ENCODE results near the gene MEF2C. TPM values are rescaled to one million over a fixed set of nuclear protein-coding genes. Genes with fewer than 3 reads are reported as not detected.

The MEF2C gene
- total RNA-seq, 5 donors from 2014 or later (not counting 1 experiment from before 2014, with no cell fraction given): 2.5 to 9.4 (median 4.4) TPM

DNA sequence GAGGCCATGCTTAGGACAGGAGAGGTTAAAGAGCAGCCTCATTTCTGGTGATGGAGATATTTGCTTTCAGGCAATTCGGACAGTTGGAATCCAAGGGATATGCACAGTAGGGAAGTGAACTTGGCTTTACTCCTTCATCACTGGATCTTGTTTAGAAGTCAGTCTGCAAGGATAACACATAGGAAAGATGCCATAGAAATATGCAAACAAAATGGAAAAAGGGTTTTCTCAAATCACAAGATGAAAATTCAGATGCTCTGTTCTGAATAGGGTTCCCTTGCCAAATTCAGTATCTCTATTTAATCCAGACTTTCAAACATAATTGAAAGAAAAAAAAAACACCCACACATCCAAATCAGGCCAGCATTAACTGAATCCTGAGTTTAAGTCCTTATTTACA is 166.9 kb downstream of the MEF2C start:
- no peak overlapping the region for H3K4me3 Mint-ChIP-seq
- ChIA-PET POLR2A (no interaction called here), CTCF (no interaction called here)
- Histone ChIP-seq H3K27me3 (replicated peaks in 1 of 2; ENCODE audit: control insufficient read depth in 2 of 2, extremely low read depth in 1 of 2, insufficient read depth in 2 of 2, low read length in 1 of 2) (peaks cover 0 to 2% of the 10 kb centered on the region in 2 experiments), H3K9me3 (no peaks in the 10 kb centered on the region), H3K27ac (ENCODE audit: low read length) (no peak overlapping the region), H3K4me1 (ENCODE audit: control insufficient read depth in 1 of 2, extremely low read depth in 1 of 2, insufficient read depth in 2 of 2, low read length in 2 of 2) (no peaks in the 10 kb centered on the region), H3K36me3 (ENCODE audit: control insufficient read depth in 2 of 2, extremely low read depth in 1 of 2, insufficient read depth in 1 of 2, low read length in 1 of 2) (no peaks in the 10 kb centered on the region), H3K4me3 (ENCODE audit: control insufficient read depth in 1 of 2, extremely low read depth in 1 of 2, low read length in 1 of 2) (no peak overlapping the region)
- H3K36me3 Mint-ChIP-seq: no peaks in the 10 kb centered on the region
- no peak overlapping the region for H3K27ac Mint-ChIP-seq
- DNase-seq (no peak), ATAC-seq (replicated peaks in 1 of 4) (no peak)
- H3K27me3 Mint-ChIP-seq: peaks cover 10 to 18% of the 10 kb centered on the region in 2 donors
- no peaks in the 10 kb centered on the region for H3K4me1 Mint-ChIP-seq
- WGBS (ENCODE audit: insufficient coverage): 100% methylated on average over 1 of the region's 1 CpG
- no peaks in the 10 kb centered on the region for H3K9me3 Mint-ChIP-seq

- WGBS (ENCODE audit: insufficient coverage): 80% methylated on average over 1 of the region's 3 CpGs
- CTCF ChIA-PET: no interaction called here
- H3K36me3 ChIP-seq (ENCODE audit: control insufficient read depth in 2 of 2, extremely low read depth in 1 of 2, insufficient read depth in 1 of 2, low read length in 1 of 2): no peaks in the 10 kb centered on the region
- ATAC-seq (replicated peaks in 1 of 4) (no peak), DNase-seq (no peak)
- Mint-ChIP-seq H3K27ac (no peak overlapping the region), H3K36me3 (no peaks in the 10 kb centered on the region), H3K27me3 (peaks cover 13 to 21% of the 10 kb centered on the region in 2 donors), H3K4me3 (no peak overlapping the region), H3K4me1 (no peaks in the 10 kb centered on the region), H3K9me3 (no peaks in the 10 kb centered on the region)
- H3K4me3 ChIP-seq (ENCODE audit: control insufficient read depth in 1 of 2, extremely low read depth in 1 of 2, low read length in 1 of 2): no peak overlapping the region
- POLR2A ChIA-PET: no interaction called here
- no peaks in the 10 kb centered on the region for H3K9me3 ChIP-seq
- no peaks in the 10 kb centered on the region for H3K4me1 ChIP-seq (ENCODE audit: control insufficient read depth in 1 of 2, extremely low read depth in 1 of 2, insufficient read depth in 2 of 2, low read length in 2 of 2)
- H3K27me3 ChIP-seq (replicated peaks in 1 of 2; ENCODE audit: control insufficient read depth in 2 of 2, extremely low read depth in 1 of 2, insufficient read depth in 2 of 2, low read length in 1 of 2): peaks cover 0 to 2% of the 10 kb centered on the region in 2 experiments
- no peak overlapping the region for H3K27ac ChIP-seq (ENCODE audit: low read length)
These were observed 167.5 kb downstream of the MEF2C start for GRCh38 chr5:88715503-88715902.

DNA sequence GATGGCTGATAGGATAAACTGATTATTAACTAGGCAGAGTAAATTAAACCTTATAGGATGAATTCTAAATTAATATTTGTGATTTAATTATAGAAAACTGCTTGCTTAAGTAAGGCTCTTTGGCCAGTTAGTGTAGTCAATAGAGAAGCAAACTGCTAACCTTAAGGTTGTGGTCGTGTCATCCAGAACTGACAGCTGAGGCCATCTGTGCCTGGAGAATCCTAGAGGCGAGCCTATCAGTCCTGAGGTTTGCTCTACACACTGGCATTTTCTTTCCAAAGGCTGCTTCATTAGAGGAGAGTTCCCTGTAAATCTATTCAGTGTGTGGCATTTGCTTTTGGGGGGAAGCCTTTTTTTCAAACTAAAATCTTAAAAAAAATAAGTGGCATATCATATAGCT is 169.2 kb downstream of the MEF2C start:
- H3K4me1 ChIP-seq (ENCODE audit: control insufficient read depth in 1 of 2, extremely low read depth in 1 of 2, insufficient read depth in 2 of 2, low read length in 2 of 2): no peaks in the 10 kb centered on the region
- Mint-ChIP-seq H3K4me1 (no peaks in the 10 kb centered on the region), H3K36me3 (no peaks in the 10 kb centered on the region), H3K27ac (no peak overlapping the region), H3K4me3 (no peak overlapping the region), H3K9me3 (no peaks in the 10 kb centered on the region), H3K27me3 (peaks cover 17% of the 10 kb centered on the region in 2 donors)
- CTCF ChIA-PET: interaction anchor here (0.6 kb wide), 2 partner anchors 897 to 1757 kb away, joined by 3 read pairs; no protein-coding TSS in a partner anchor
- 54% methylated on average over 2 of the region's 2 CpGs for WGBS (ENCODE audit: insufficient coverage)
- no peak overlapping the region for H3K27ac ChIP-seq (ENCODE audit: low read length)
- DNase-seq (no peak), ATAC-seq (replicated peaks in 1 of 4) (no peak)
- peaks cover 0 to 6% of the 10 kb centered on the region in 2 experiments for H3K27me3 ChIP-seq (replicated peaks in 1 of 2; ENCODE audit: control insufficient read depth in 2 of 2, extremely low read depth in 1 of 2, insufficient read depth in 2 of 2, low read length in 1 of 2)
- H3K36me3 ChIP-seq (ENCODE audit: control insufficient read depth in 2 of 2, extremely low read depth in 1 of 2, insufficient read depth in 1 of 2, low read length in 1 of 2): no peaks in the 10 kb centered on the region
- no peak overlapping the region for H3K4me3 ChIP-seq (ENCODE audit: control insufficient read depth in 1 of 2, extremely low read depth in 1 of 2, low read length in 1 of 2)
- POLR2A ChIA-PET: no interaction called here
- H3K9me3 ChIP-seq: no peaks in the 10 kb centered on the region

DNA sequence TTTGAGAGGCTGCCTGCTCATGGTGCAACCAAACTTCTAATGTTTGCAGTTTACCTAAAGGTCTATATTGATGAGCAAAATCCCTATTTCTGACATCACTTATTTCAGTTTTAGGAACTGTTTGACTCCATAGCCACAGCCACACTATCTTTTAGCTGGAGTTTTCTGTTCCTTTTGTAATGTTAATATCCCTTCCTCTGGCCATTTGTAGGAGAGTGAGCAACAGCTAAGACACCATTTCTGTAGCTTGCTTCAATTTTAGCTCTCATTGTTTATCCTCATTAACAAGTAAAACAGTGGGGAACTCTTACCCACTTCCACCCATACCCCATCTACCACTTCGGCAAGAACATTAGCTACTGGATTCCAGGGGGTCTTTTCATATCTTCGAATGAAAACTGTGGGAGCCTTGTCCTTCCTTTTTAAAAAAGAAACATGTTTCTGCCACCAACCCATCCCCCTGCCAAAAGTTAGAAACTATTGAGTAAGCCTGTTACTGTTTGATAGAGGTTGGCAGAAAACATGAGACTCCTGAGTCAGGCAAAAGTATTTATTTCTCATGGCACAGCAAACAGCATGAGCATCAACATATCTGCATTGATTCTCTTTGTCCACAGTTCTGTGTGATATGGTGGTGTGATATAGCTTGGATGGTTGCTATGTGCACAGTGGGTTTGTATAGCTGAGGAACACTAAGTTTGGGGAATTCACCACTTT is 174.1 kb downstream of the MEF2C start:
- Histone ChIP-seq H3K27me3 (replicated peaks in 1 of 2; ENCODE audit: control insufficient read depth in 2 of 2, extremely low read depth in 1 of 2, insufficient read depth in 2 of 2, low read length in 1 of 2) (peaks cover 0 to 7% of the 10 kb centered on the region in 2 experiments), H3K4me3 (ENCODE audit: control insufficient read depth in 1 of 2, extremely low read depth in 1 of 2, low read length in 1 of 2) (no peak overlapping the region), H3K27ac (ENCODE audit: low read length) (no peak overlapping the region), H3K9me3 (no peaks in the 10 kb centered on the region), H3K36me3 (ENCODE audit: control insufficient read depth in 2 of 2, extremely low read depth in 1 of 2, insufficient read depth in 1 of 2, low read length in 1 of 2) (no peaks in the 10 kb centered on the region), H3K4me1 (ENCODE audit: control insufficient read depth in 1 of 2, extremely low read depth in 1 of 2, insufficient read depth in 2 of 2, low read length in 2 of 2) (no peaks in the 10 kb centered on the region)
- Mint-ChIP-seq H3K27ac (no peak overlapping the region), H3K4me3 (no peak overlapping the region), H3K9me3 (no peaks in the 10 kb centered on the region), H3K27me3 (peaks cover 13 to 24% of the 10 kb centered on the region in 2 donors), H3K36me3 (no peaks in the 10 kb centered on the region), H3K4me1 (no peaks in the 10 kb centered on the region)
- CTCF ChIA-PET: interaction anchor here in 1 of 2 donors (1.3 kb wide), 1 partner anchor 13 kb away, joined by 3 read pairs; no protein-coding TSS in a partner anchor
- WGBS (ENCODE audit: insufficient coverage): no CpG with 5 or more reads among the region's 2 CpGs
- no peak for DNase-seq
- no peak for ATAC-seq (replicated peaks in 1 of 4)
- POLR2A ChIA-PET: no interaction called here

- DNase-seq (no peak), ATAC-seq (replicated peaks in 1 of 4) (no peak)
- no CpG with 5 or more reads among the region's 1 CpG for WGBS (ENCODE audit: insufficient coverage)
- no peak overlapping the region for H3K4me3 Mint-ChIP-seq
- H3K27me3 Mint-ChIP-seq: peaks cover 13 to 24% of the 10 kb centered on the region in 2 donors
- H3K36me3 Mint-ChIP-seq: no peaks in the 10 kb centered on the region
- H3K36me3 ChIP-seq (ENCODE audit: control insufficient read depth in 2 of 2, extremely low read depth in 1 of 2, insufficient read depth in 1 of 2, low read length in 1 of 2): no peaks in the 10 kb centered on the region
- no peak overlapping the region for H3K27ac ChIP-seq (ENCODE audit: low read length)
- no peaks in the 10 kb centered on the region for H3K9me3 Mint-ChIP-seq
- no peaks in the 10 kb centered on the region for H3K4me1 Mint-ChIP-seq
- H3K4me3 ChIP-seq (ENCODE audit: control insufficient read depth in 1 of 2, extremely low read depth in 1 of 2, low read length in 1 of 2): no peak overlapping the region
- H3K27ac Mint-ChIP-seq: no peak overlapping the region
- POLR2A ChIA-PET: no interaction called here
- no peaks in the 10 kb centered on the region for H3K4me1 ChIP-seq (ENCODE audit: control insufficient read depth in 1 of 2, extremely low read depth in 1 of 2, insufficient read depth in 2 of 2, low read length in 2 of 2)
- peaks cover 0 to 7% of the 10 kb centered on the region in 2 experiments for H3K27me3 ChIP-seq (replicated peaks in 1 of 2; ENCODE audit: control insufficient read depth in 2 of 2, extremely low read depth in 1 of 2, insufficient read depth in 2 of 2, low read length in 1 of 2)
- H3K9me3 ChIP-seq: no peaks in the 10 kb centered on the region
- CTCF ChIA-PET: interaction anchor here (0.7 to 1.3 kb wide), 2 partner anchors 12 to 927 kb away, joined by 3 to 4 read pairs; no protein-coding TSS in a partner anchor
These were observed 175.0 kb downstream of the MEF2C start for GRCh38 chr5:88708021-88708420.

GRCh38 chr5:88707216-88707965 is 175.6 kb downstream of the MEF2C start:
- Histone ChIP-seq H3K27ac (ENCODE audit: low read length) (no peak overlapping the region), H3K36me3 (ENCODE audit: control insufficient read depth in 2 of 2, extremely low read depth in 1 of 2, insufficient read depth in 1 of 2, low read length in 1 of 2) (no peaks in the 10 kb centered on the region), H3K9me3 (no peaks in the 10 kb centered on the region), H3K27me3 (replicated peaks in 1 of 2; ENCODE audit: control insufficient read depth in 2 of 2, extremely low read depth in 1 of 2, insufficient read depth in 2 of 2, low read length in 1 of 2) (peaks cover 0 to 7% of the 10 kb centered on the region in 2 experiments), H3K4me3 (ENCODE audit: control insufficient read depth in 1 of 2, extremely low read depth in 1 of 2, low read length in 1 of 2) (no peak overlapping the region), H3K4me1 (ENCODE audit: control insufficient read depth in 1 of 2, extremely low read depth in 1 of 2, insufficient read depth in 2 of 2, low read length in 2 of 2) (no peaks in the 10 kb centered on the region)
- Mint-ChIP-seq H3K4me1 (no peaks in the 10 kb centered on the region), H3K4me3 (no peak overlapping the region), H3K36me3 (no peaks in the 10 kb centered on the region), H3K27me3 (peaks cover 13 to 28% of the 10 kb centered on the region in 2 donors), H3K27ac (no peak overlapping the region), H3K9me3 (no peaks in the 10 kb centered on the region)
- DNase-seq (no peak), ATAC-seq (replicated peaks in 1 of 4) (no peak)
- ChIA-PET POLR2A (no interaction called here), CTCF (interaction anchor here (0.6 to 1.3 kb wide), 4 partner anchors 10 to 926 kb away, joined by 3 to 4 read pairs (median 4); no protein-coding TSS in a partner anchor)
- WGBS (ENCODE audit: insufficient coverage): no CpG with 5 or more reads among the region's 4 CpGs

Data from T-cell (primary cell).